ENCODE measurements around the gene CDC37L1.

Gene CDC37L1

DNA sequence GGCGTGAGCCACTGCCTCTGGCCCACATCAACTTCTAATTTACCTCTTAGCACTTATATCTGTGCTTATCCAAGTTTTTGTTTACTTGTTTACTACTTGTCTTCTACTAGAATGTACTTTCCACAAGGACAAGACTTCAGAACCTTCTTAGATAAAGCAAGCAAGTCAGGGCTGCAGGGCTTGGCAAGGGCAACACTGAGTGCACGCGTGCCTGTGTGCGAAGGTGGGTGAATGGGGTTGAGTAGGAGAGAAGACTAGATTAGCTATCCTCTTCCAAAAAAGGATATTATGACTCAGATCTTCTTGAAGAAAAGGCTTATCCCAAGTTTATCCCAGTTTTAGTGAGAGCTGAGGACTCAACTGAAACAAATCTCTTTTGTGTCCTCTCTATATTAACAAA lies 42.4 kb downstream of the CDC37L1 start:
- peaks cover 18% of the 10 kb centered on the region; the same call in 1 of the 2 replicates for H3K79me2 ChIP-seq (ENCODE audit: low read length)
- no peaks in the 10 kb centered on the region for H3K9me3 ChIP-seq (ENCODE audit: insufficient read depth, low read length)
- no peak overlapping the region for H2AFZ ChIP-seq (ENCODE audit: low read depth, low read length)
- no peaks in the 10 kb centered on the region for H3K4me1 ChIP-seq (ENCODE audit: low read length)
- no peaks in the 10 kb centered on the region for H3K27me3 ChIP-seq (ENCODE audit: low read depth, low read length)
- H3K36me3 ChIP-seq (replicated peaks; ENCODE audit: low read depth, low read length) = peaks cover 30% of the 10 kb centered on the region
- H3K27ac ChIP-seq (ENCODE audit: low read length) = no peak overlapping the region
- no peak overlapping the region for H3K4me2 ChIP-seq (ENCODE audit: low read length)
- no peaks in the 10 kb centered on the region for H4K20me1 ChIP-seq (ENCODE audit: insufficient read depth, low read length)
- no peak overlapping the region for H3K9ac ChIP-seq (ENCODE audit: low read length)
- TF ChIP-seq EZH2phosphoT487 (IDR thresholded peaks at IDR 0.05; ENCODE audit: low read depth) = no peak
- TF ChIP-seq, protein P1, sequence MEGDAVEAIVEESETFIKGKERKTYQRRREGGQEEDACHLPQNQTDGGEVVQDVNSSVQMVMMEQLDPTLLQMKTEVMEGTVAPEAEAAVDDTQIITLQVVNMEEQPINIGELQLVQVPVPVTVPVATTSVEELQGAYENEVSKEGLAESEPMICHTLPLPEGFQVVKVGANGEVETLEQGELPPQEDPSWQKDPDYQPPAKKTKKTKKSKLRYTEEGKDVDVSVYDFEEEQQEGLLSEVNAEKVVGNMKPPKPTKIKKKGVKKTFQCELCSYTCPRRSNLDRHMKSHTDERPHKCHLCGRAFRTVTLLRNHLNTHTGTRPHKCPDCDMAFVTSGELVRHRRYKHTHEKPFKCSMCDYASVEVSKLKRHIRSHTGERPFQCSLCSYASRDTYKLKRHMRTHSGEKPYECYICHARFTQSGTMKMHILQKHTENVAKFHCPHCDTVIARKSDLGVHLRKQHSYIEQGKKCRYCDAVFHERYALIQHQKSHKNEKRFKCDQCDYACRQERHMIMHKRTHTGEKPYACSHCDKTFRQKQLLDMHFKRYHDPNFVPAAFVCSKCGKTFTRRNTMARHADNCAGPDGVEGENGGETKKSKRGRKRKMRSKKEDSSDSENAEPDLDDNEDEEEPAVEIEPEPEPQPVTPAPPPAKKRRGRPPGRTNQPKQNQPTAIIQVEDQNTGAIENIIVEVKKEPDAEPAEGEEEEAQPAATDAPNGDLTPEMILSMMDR (IDR thresholded peaks at IDR 0.05; ENCODE audit: low read depth, low read length) = no peak
- no peak overlapping the region for H3K4me3 ChIP-seq (ENCODE audit: low read length)

DNA sequence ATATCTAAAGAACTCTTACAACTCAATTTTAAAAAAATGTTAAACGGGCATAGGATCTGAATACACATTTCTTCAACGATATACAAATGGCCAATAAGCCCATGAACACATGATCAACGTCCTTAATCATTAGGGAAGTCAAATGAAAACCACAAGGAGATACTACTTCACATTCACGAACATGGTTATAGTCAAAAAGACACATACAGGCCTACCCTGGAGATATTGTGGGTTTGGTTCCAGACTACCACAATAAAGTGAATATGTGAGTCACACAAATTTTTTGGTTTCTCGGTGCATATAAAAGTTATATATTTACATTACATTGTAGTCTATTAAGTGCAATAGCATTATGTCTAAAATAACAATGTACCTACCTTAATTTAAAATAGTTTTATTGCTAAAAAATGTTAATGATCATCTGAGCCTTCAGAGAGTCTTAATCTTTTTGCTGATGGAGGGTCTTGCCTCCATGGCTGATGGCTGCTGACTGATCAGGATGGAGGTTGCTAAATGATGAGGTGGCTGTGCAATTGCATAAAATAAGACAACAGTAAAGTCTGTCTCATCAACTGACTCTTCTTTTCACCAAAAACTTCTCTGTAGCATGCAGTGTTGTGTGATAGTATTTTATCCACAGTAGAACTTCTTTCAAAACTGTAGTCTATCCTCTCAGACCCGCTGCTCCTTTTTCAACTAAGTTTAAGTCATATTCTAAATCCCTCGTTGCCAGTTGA lies 46.5 kb downstream of the CDC37L1 start:
- no peak overlapping the region for H3K9ac ChIP-seq (ENCODE audit: low read length)
- TF ChIP-seq EZH2phosphoT487 (IDR thresholded peaks at IDR 0.05; ENCODE audit: low read depth) = no peak
- TF ChIP-seq, protein P1 (IDR thresholded peaks at IDR 0.05; ENCODE audit: low read depth, low read length) = no peak
- no peak overlapping the region for H3K27ac ChIP-seq (ENCODE audit: low read length)
- H4K20me1 ChIP-seq (ENCODE audit: insufficient read depth, low read length) = no peaks in the 10 kb centered on the region; the same call in 1 of the 2 replicates
- H3K9me3 ChIP-seq (ENCODE audit: insufficient read depth, low read length) = no peaks in the 10 kb centered on the region
- no peak overlapping the region for H3K4me2 ChIP-seq (ENCODE audit: low read length)
- H3K4me3 ChIP-seq (ENCODE audit: low read length) = no peak overlapping the region
- H2AFZ ChIP-seq (ENCODE audit: low read depth, low read length) = no peak overlapping the region
- peaks cover 41% of the 10 kb centered on the region for H3K79me2 ChIP-seq (ENCODE audit: low read length)
- H3K27me3 ChIP-seq (ENCODE audit: low read depth, low read length) = no peaks in the 10 kb centered on the region
- no peaks in the 10 kb centered on the region for H3K4me1 ChIP-seq (ENCODE audit: low read length)
- peaks cover 10% of the 10 kb centered on the region for H3K36me3 ChIP-seq (replicated peaks; ENCODE audit: low read depth, low read length)

DNA sequence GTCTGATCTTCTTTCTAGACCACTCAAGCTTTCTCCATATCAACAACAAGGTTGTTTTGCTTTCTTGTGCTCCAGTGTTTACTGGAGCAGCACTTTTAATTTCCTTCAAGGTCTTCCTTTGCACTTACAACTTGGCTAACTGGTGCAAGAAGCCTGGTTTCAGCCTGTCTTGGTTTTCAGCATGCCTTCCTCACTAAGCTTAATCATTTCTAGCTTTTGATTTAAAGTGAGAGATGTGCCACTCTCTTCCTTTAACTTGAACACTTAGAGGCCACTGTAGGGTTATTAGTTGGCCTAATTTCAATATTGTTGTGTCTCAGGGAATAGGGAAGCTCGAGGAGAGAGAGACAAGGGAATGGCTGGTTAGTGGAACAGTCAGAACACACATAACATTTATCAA lies 48.2 kb downstream of the CDC37L1 start:
- Histone ChIP-seq H3K9me3 (ENCODE audit: insufficient read depth, low read length) (no peaks in the 10 kb centered on the region), H3K27ac (ENCODE audit: low read length) (no peak overlapping the region), H2AFZ (ENCODE audit: low read depth, low read length) (no peak overlapping the region), H3K4me1 (ENCODE audit: low read length) (no peaks in the 10 kb centered on the region), H3K4me2 (ENCODE audit: low read length) (no peak overlapping the region), H4K20me1 (ENCODE audit: insufficient read depth, low read length) (peaks cover 5% of the 10 kb centered on the region), H3K4me3 (ENCODE audit: low read length) (no peak overlapping the region), H3K27me3 (ENCODE audit: low read depth, low read length) (no peaks in the 10 kb centered on the region), H3K79me2 (ENCODE audit: low read length) (peaks cover 54% of the 10 kb centered on the region), H3K36me3 (replicated peaks; ENCODE audit: low read depth, low read length) (peaks cover under 1% of the 10 kb centered on the region), H3K9ac (ENCODE audit: low read length) (no peak overlapping the region)
- TF ChIP-seq, protein P1 (IDR thresholded peaks at IDR 0.05; ENCODE audit: low read depth, low read length) = no peak
- no peak for TF ChIP-seq EZH2phosphoT487 (IDR thresholded peaks at IDR 0.05; ENCODE audit: low read depth)

DNA sequence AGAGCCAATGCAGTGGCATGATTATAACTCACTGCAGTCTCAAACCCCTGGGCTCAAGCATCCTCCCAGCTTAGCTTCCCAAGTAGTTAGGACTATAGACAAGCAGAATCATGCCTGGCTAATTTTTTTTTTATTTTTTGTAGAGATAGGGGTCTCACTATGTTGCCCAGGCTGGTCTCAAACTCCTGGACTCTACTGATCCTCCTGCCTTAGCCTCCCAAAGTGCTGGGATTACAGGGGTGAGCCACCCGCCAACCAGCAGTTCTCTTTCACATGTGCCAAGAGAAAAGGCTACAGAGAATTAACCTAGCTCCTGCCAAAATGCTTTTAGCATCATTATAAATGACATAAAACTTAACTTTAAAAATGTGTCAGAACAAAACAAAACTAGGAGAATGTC lies 53.5 kb downstream of the CDC37L1 start:
- peaks cover 75% of the 10 kb centered on the region for H3K79me2 ChIP-seq (ENCODE audit: low read length)

More for the DNA sequence above, 53.5 kb downstream of the CDC37L1 start:
- peaks cover 26% of the 10 kb centered on the region for H4K20me1 ChIP-seq (ENCODE audit: insufficient read depth, low read length)
- no peaks in the 10 kb centered on the region for H3K27me3 ChIP-seq (ENCODE audit: low read depth, low read length)
- no peak overlapping the region for H3K9ac ChIP-seq (ENCODE audit: low read length)
- H3K4me2 ChIP-seq (ENCODE audit: low read length) = no peak overlapping the region
- TF ChIP-seq, protein P1 (IDR thresholded peaks at IDR 0.05; ENCODE audit: low read depth, low read length) = no peak
- no peak for TF ChIP-seq EZH2phosphoT487 (IDR thresholded peaks at IDR 0.05; ENCODE audit: low read depth)
- H3K9me3 ChIP-seq (ENCODE audit: insufficient read depth, low read length) = no peaks in the 10 kb centered on the region
- no peaks in the 10 kb centered on the region for H3K4me1 ChIP-seq (ENCODE audit: low read length)
- H3K27ac ChIP-seq (ENCODE audit: low read length) = no peak overlapping the region
- no peak overlapping the region for H2AFZ ChIP-seq (ENCODE audit: low read depth, low read length)
- no peak overlapping the region for H3K4me3 ChIP-seq (ENCODE audit: low read length)
- H3K36me3 ChIP-seq (replicated peaks; ENCODE audit: low read depth, low read length) = peaks cover 6% of the 10 kb centered on the region

Data from OCI-LY3 (cell line).